NCI-H1694 treated with DMSO at 0.1 percent for 48 hours (cell line): ENCODE data around the gene DSC1.
"Not testable (repeated sequence)": the region's sequence is repeated elsewhere in the genome, so short reads cannot be mapped to it uniquely, and the experiment has no call there.

Experiments
- DNase-seq: peaks from one replicate; lab custom pipeline; 2025; lab: John Stamatoyannopoulos, UW

The DSC1 gene

GRCh38 chr18:31176531-31176930, 13.9 kb upstream of the DSC1 start:
- DNase-seq, result no peak

- no peak for DNase-seq
These were observed 8.6 kb upstream of the DSC1 start for GRCh38 chr18:31171144-31171839.

- DNase-seq, result no peak
These were observed 7.7 kb upstream of the DSC1 start for GRCh38 chr18:31170335-31170734.

DNA sequence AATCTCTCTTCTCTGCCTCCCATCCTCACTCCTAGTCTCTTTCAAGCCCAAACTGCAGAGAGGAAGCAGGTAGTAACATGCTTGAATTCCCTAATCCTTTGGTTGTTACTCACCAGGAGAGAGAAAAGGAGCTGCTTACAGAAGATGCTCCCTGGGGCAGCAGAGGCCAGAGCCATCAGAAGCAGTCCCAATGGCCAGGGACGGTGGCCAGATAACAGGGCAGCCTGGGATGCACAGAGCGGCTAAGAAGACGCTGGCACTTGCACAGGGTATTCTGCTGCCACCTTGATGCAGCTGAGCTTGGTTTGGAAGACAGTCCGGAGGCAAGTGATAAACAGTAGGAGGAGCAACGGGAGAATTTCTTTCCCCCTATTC, 250 bp downstream of the DSC1 start:
- DNase-seq, result no peak

DNA sequence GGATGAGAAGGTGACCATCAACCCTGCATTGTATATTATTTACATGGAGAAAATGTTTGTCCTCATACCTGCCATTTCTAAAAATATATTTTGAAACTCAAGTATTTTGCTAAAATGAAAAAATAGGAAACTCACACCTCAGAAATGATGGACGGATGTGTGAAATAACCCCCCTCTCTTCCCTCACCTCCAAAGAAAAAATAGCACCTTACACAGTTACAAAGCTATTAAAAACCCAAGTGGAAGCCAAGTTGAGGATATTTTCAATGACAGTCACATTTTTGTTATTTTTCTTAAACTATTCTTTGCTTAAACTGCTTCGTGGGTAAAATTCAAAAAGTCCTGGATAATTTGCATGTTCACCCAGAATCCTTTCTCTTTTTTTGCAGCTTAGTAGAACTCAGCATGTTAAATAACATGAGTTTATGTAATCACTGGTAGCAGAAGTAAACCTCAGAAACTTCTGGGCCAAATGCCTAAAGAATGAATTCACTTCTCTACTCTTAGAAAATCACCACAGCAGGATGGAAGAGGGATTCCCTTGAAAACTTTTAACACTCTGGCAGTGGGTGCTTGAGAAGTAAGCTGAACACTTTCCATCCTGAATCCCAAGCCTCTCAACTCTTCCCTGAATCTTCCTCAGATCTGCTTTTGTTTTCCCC, 768 bp downstream of the DSC1 start:
- no peak for DNase-seq

DNA sequence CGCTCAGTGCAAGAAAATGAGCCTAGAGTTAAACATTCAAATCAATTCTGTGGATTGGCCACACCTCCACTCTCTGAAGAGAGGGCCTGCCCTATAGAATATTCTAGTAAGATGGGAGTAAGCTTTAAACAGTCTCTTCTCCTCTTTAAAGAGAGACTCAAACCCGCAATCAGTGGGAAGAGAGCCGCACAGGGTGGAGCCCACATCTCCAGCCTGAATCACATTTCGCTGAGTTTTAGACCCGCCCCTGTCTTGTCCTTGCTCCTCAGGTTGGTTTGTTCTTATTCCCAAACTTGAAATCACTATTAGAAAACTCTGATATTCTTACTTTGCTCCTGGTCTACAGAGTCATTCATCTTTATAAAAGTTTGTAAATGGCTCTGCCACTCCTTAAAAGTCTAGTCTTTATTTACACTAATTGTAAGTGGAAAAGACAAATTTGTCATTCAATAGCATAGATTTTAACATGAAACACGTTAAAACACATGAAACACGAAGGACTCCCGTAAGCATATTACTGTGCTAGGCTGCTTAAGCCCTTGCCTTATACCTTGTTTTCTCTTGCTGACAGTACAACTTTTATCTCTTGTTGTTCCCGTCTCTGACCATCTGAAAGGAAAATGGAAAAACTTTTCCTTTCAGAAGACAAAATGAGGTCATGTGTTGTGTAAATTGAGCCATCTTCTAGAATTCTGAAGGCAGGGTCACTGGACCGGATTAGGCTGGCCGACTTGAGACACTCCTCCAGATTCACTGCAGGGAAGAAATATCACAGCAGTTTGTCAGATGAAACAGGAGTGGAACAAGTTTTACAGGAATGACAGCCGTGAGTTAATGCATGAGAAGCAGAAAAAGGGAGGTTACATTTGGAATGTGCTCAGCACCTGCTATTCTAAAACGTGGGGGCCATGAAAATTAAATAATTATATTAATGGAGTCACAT, 5.6 kb downstream of the DSC1 start:
- DNase-seq, result no peak

GRCh38 chr18:31155498-31155897, 7.2 kb downstream of the DSC1 start:
- no peak for DNase-seq

DNA sequence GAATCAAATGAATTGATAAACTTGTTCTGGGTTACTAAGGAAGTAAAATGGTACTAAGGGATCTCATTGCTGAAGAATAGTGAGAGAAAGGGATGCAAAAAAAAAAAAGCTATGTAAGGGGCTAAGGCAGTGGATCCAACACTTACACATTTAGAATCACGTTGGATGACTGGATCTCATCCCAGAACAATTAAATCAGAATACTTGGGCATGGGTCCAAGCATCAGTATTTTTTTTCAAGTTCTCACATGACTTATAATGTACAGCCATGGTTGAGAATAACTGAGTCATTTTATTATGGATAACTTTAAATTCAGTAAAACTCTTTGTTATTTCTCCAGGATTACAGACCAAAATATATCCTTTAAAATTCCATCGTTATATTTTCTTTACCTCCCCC, 8.5 kb downstream of the DSC1 start:
- no peak for DNase-seq

GRCh38 chr18:31149351-31149750, 13.3 kb downstream of the DSC1 start:
- DNase-seq, result no peak

GRCh38 chr18:31148600-31148999, 14.1 kb downstream of the DSC1 start:
- no peak for DNase-seq

DNA sequence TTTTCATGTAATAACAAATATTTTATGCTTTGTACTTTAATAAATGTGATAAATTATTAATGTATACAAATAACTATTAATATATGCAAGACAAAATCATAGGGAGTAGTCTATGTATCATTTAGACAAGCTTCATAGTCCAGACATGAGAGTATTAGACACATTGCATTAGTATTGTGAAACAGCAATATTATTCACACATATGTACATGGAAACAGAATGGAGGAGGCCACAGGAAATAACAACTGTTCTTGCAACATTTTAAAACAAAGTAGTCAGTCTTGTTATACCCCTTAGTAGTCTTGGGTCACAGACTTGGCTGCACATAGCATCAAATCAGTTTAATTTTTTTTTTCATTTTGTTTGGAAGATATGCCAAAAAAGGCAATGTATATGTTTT, 15.8 kb downstream of the DSC1 start:
- DNase-seq, result no peak

- no peak for DNase-seq
These were observed 19.6 kb downstream of the DSC1 start for GRCh38 chr18:31143025-31143424.

DNA sequence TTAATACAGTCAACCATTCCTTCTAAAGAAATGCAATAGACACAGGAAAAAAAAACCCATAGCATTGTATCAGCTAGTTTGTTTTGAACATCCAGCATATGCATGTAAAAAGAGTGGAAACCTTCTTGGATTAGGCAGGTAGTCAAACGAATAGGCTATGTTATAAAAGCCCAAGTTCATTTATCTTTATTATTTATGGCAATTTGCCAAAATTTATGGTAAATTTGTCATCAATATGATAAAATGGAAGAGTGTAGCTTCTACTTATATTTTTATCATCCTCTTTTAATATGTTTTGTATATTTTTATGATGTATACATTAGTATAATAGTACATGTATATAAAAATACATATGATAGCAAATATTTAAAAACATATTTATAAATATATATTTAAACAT, 23.9 kb downstream of the DSC1 start:
- DNase-seq, result no peak

DNA sequence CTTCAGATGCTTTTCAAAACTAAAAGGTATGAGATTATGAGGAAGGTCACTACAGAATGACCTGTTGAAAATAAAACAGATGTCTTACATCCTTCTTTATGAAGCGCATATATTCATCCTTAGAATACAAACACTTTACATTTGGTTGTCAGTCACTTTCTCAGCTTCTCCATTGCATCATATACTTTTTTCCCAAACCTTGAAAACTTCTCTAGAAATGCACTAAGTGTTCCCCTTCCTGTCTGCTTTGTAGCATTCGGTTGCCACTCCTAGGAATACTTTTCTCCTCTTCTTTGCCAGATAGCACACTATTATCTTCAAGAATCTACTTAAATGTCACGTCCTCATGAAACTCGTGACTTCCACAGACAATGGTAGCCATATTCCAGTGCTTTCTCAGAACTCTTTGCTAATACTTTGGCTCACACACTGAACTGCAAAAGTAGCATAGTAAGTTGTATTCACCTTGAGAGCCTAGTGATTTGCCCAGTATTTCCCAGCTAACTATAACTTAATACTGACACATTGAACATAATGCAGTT, 27.6 kb downstream of the DSC1 start:
- DNase-seq, result no peak

DNA sequence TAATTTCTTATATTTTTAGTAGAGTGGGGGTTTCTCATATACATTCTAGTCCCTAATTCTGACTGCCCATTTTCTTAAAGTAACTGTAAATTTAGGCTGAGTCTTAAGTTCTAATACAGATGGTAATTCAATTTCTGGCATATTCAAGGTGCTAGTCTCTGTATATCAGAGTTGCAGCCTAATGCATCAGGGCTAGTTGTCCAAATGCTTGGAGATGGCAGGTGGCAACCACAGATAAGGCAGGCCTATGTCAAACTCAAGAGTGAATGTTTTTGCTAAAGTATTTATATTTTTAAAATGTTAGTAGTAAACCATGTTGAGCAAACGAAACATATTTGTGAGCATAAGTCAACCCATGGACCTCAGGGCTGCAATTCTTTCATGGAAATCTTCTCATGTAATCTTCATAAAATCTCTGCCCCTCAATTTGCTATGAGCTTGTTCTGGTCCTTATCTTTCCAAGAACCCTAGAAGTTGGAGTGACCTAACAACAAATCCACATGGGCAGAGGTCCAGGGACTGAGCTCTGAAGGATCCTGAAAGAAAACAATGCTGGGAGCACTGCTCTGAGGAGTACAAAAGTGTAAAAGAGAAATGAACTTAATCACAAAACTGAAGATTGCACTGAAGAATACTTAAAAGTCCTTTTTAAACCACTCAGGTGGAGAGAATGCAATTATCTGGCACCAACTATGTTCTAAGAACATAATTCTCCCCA, 33.1 kb downstream of the DSC1 start:
- DNase-seq, result no peak

DNA sequence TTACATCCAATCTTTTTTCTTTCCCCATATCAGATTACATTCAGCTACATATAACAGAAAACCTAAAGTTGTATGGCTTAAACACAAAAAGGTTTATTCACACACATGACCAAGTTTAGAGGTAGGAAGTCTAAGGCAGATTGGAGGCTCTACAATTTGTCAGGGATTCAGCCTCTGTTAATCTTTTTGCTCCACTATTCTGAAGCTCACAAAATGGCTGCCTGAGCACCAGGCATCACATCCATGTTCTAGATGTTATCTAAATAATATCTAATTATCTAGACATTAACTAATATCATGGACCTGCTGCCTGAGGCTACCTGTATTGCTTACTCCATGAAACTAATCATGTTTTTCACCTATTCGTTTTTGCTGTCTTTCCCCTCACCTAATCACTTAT, 36.8 kb downstream of the DSC1 start:
- no peak for DNase-seq

DNA sequence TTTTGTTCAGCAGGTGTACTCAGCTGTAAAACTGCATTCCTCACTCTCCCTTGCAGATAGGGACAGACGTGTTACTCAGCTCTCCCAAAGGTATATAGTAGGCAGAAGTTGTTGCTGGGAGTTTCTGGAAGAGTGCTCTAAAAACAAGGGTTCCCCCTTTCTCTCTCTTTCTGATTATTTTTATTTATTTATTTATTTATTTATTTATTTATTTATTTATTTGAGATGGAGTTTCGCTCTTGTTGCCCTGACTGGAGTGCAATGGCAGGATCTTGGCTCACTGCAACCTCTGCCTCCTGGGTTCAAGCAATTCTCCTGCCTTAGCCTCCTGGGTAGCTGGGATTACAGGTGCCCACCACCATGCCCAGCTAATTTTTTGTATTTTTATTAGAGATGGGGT, 39.5 kb downstream of the DSC1 start:
- DNase-seq, result not testable (repeated sequence)

GRCh38 chr18:31120594-31120993, 42.1 kb downstream of the DSC1 start:
- no peak for DNase-seq

- DNase-seq, result no peak
These were observed 45.6 kb downstream of the DSC1 start for GRCh38 chr18:31116853-31117595.

GRCh38 chr18:31112804-31113203, 49.9 kb downstream of the DSC1 start:
- DNase-seq, result no peak

GRCh38 chr18:31105733-31106132, 56.9 kb downstream of the DSC1 start:
- DNase-seq, result no peak
